ENCODE measurements around the gene ACKR2. TPM values are rescaled to one million over a fixed set of nuclear protein-coding genes. Genes with fewer than 3 reads are reported as not detected.

Gene ACKR2
- total RNA-seq, 3 donors from 2014 or later (not counting 1 experiment from before 2014, with no cell fraction given): 0.56 to 0.95 (median 0.72) TPM

DNA sequence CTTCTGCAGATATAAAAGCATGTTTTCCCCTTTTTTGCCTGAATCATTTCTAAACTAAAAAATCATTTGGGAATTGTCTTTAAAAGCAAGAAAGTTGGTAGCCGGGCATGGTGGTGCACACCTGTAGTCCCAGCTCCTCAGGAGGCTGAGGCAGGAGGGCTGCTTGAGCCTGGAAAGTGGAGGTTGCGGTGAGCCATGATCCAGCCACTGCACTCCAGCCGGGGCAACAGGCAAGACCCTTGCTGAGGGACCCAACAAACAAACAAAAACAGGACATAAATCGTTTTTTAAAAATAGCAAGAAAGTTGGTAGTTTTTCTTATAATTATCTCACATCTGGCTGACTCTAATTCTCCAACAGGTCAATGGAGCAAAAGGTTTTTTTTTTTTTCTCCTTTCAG lies 7.5 kb upstream of the ACKR2 start:
- 92% methylated on average over 3 of the region's 4 CpGs for WGBS (ENCODE audit: insufficient coverage)
- peaks cover 38 to 46% of the 10 kb centered on the region in 2 donors for H3K4me1 Mint-ChIP-seq
- DNase-seq (no peak), ATAC-seq (no peak)
- H3K27ac Mint-ChIP-seq: no peak overlapping the region
- intact Hi-C loops (cut with micrococcal nuclease): no loop called here
- H3K9me3 Mint-ChIP-seq: no peaks in the 10 kb centered on the region
- peaks cover 5 to 7% of the 10 kb centered on the region in 2 donors for H3K27me3 Mint-ChIP-seq (ENCODE audit: low read depth in 2 of 2)
- H3K36me3 ChIP-seq (ENCODE audit: control insufficient read depth, insufficient read depth, low read length): no peaks in the 10 kb centered on the region
- H3K27ac ChIP-seq (ENCODE audit: low read length): no peak overlapping the region
- H3K27me3 ChIP-seq (ENCODE audit: control insufficient read depth, insufficient read depth, low read length): no peaks in the 10 kb centered on the region
- H3K4me3 Mint-ChIP-seq: no peak overlapping the region
- H3K4me3 ChIP-seq (ENCODE audit: low read length): no peak overlapping the region
- peaks cover 18% of the 10 kb centered on the region for H3K4me1 ChIP-seq (ENCODE audit: control insufficient read depth, insufficient read depth, low read length)
- H3K36me3 Mint-ChIP-seq: no peaks in the 10 kb centered on the region
- H3K9me3 ChIP-seq (ENCODE audit: control insufficient read depth, insufficient read depth, low read length): no peaks in the 10 kb centered on the region
- no peak for TF ChIP-seq CTCF (IDR thresholded peaks at IDR 0.05)

DNA sequence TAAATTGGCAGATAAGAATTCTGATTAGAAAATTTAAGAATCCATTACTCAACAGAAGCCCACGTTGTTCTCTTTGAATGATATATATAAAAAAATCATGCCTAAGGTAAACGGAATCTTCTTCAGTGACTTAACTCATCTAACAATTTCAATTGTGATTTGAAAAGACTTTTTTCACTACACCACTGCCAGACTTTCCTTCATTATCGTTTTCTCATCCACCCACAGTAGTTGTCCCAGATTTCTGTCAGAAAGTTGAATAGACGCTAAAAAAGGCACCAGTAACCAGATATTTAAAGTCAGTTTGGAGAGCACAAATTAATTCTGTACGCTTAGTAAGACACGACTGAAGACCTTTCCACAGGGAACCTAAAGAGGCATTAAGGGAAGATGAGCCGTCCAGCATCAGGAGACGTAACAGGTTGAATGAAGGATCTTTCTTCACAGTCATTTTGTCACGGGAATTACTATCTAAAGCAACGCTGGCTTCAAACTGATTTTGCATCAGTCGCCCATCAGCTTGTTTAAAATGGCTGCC lies 6.3 kb upstream of the ACKR2 start:
- H3K4me3 Mint-ChIP-seq: peak overlapping the region; percentile 91
- intact Hi-C loops (cut with micrococcal nuclease): no loop called here
- H3K9me3 Mint-ChIP-seq: no peaks in the 10 kb centered on the region
- no peaks in the 10 kb centered on the region for H3K36me3 Mint-ChIP-seq
- Histone ChIP-seq H3K4me3 (ENCODE audit: low read length) (no peak overlapping the region), H3K4me1 (ENCODE audit: control insufficient read depth, insufficient read depth, low read length) (peaks cover 18% of the 10 kb centered on the region), H3K36me3 (ENCODE audit: control insufficient read depth, insufficient read depth, low read length) (no peaks in the 10 kb centered on the region), H3K9me3 (ENCODE audit: control insufficient read depth, insufficient read depth, low read length) (no peaks in the 10 kb centered on the region), H3K27ac (ENCODE audit: low read length) (no peak overlapping the region), H3K27me3 (ENCODE audit: control insufficient read depth, insufficient read depth, low read length) (no peaks in the 10 kb centered on the region)
- H3K27ac Mint-ChIP-seq: peak overlapping the region; percentile 83 to 97
- TF ChIP-seq CTCF (IDR thresholded peaks at IDR 0.05): no peak
- DNase-seq (no peak), ATAC-seq (no peak)
- peaks cover 10 to 16% of the 10 kb centered on the region in 2 donors for H3K27me3 Mint-ChIP-seq (ENCODE audit: low read depth in 2 of 2)
- peaks cover 38 to 46% of the 10 kb centered on the region in 2 donors for H3K4me1 Mint-ChIP-seq
- WGBS (ENCODE audit: insufficient coverage): 92% methylated on average over 10 of the region's 11 CpGs

- no peak for TF ChIP-seq CTCF (IDR thresholded peaks at IDR 0.05)
- Mint-ChIP-seq H3K36me3 (no peaks in the 10 kb centered on the region), H3K9me3 (no peaks in the 10 kb centered on the region), H3K27ac (peak overlapping the region; percentile 83 to 97), H3K4me1 (peaks cover 38 to 46% of the 10 kb centered on the region in 2 donors), H3K4me3 (peak overlapping the region; percentile 91), H3K27me3 (ENCODE audit: low read depth in 2 of 2) (peaks cover 10 to 18% of the 10 kb centered on the region in 2 donors)
- Histone ChIP-seq H3K4me3 (ENCODE audit: low read length) (peak overlapping the region; percentile 98), H3K4me1 (ENCODE audit: control insufficient read depth, insufficient read depth, low read length) (peaks cover 18% of the 10 kb centered on the region), H3K27ac (ENCODE audit: low read length) (peak overlapping the region; percentile 89), H3K27me3 (ENCODE audit: control insufficient read depth, insufficient read depth, low read length) (no peaks in the 10 kb centered on the region), H3K9me3 (ENCODE audit: control insufficient read depth, insufficient read depth, low read length) (no peaks in the 10 kb centered on the region), H3K36me3 (ENCODE audit: control insufficient read depth, insufficient read depth, low read length) (no peaks in the 10 kb centered on the region)
- ATAC-seq: peak; percentile 6 to 40 (median 7)
- intact Hi-C loops (cut with micrococcal nuclease): loop anchor here (1.0 to 2.0 kb wide), 2 partner anchors 23 to 78 kb away; no protein-coding TSS in a partner anchor
- peak in 1 of 2 donors; percentile 53 for DNase-seq
- 4% methylated on average over 33 of the region's 33 CpGs for WGBS (ENCODE audit: insufficient coverage)
These were observed 5.7 kb upstream of the ACKR2 start for GRCh38 chr3:42803414-42804105.

Measured in natural killer cell (primary cell).